Testis (tissue), 3 donors: ENCODE measurements around the gene ATP4A. TPM values are rescaled to one million over a fixed set of nuclear protein-coding genes. Genes with fewer than 3 reads are reported as not detected.

Source experiments
- DNase-seq: peaks from one replicate; pipeline ENCODE4 v3.0.0-alpha.2; 2019
- H3K27ac ChIP-seq, 2 donors: fragments of 200-600 bp; sonication (generic); one replicate each; pipeline ENCODE4 v1.5.1; 2019
- H3K27me3 ChIP-seq: fragments of 200-600 bp; sonication (generic); one replicate; pipeline ENCODE4 v1.5.1; 2019
- H3K36me3 ChIP-seq: fragments of 200-600 bp; sonication (generic); one replicate; pipeline ENCODE4 v1.5.1; 2017; ENCODE audit warnings: low read depth; ENCODE audit errors: missing control alignments
- H3K4me1 ChIP-seq: fragments of 200-600 bp; sonication (generic); one replicate; pipeline ENCODE4 v1.5.1; 2019
- H3K4me3 ChIP-seq, 2 donors: fragments of 200-600 bp; sonication (generic); one replicate each; pipeline ENCODE4 v1.5.1; 2017 to 2019
- H3K9me3 ChIP-seq: fragments of 200-600 bp; sonication (generic); one replicate; pipeline ENCODE4 v1.5.1; 2017
- POLR2A ChIP-seq: fragments of 450-650 bp; IDR thresholded peaks from one replicate; pipeline ENCODE4 v1.6.1; 2017; ENCODE audit warnings: antibody characterized with exemption, mild to moderate bottlenecking, moderate library complexity
- WGBS, 2 donors: methylation state at CpG; one replicate each; pipeline ENCODE4 v1.1.5; 2018; 5-methylcytosine and 5-hydroxymethylcytosine counted together
- intact Hi-C: fragments of 100-400 bp; cut with DNase I; formaldehyde crosslinking; loops from one replicate; pipeline ENCODE4 v1.15.1; 2023; ENCODE audit warnings: low total_unique reads
- polyA plus RNA-seq: library from polyadenylated mRNA; stranded (reverse); fragments of 350-450 nt; fragmentation: Illumina TruSeq; extraction: RNeasy Lipid Tissue Mini Kit (QIAGEN cat#74804); gene quantifications from one replicate; pipeline ENCODE4 v1.2.3, GENCODE V29; 2014; ENCODE audit warnings: low read depth, low replicate concordance; ENCODE audit not compliant: insufficient read depth
- total RNA-seq, 2 donors: library from RNA; depleted of rRNA; stranded (reverse); fragments of >200 nt; gene quantifications; one replicate each; pipeline ENCODE4 v1.2.3, GENCODE V29; 2016
- TF ChIP-seq, protein P1 (sequence below), 3 experiments: fragments of 450-650 bp in 2 of 3; fragments of 200-600 bp in 1 of 3; sonication (generic) in 1 of 3; IDR thresholded peaks; one replicate each; pipeline ENCODE4 v1.5.1; 2016 to 2019; ENCODE audit warnings: antibody characterized with exemption in 3 of 3, mild to moderate bottlenecking in 2 of 3, moderate library complexity in 1 of 3

ATP4A gene
- total and polyA plus RNA-seq, 3 donors from 2014 or later, result 0.87 to 1.1 (median 1.1) TPM

DNA sequence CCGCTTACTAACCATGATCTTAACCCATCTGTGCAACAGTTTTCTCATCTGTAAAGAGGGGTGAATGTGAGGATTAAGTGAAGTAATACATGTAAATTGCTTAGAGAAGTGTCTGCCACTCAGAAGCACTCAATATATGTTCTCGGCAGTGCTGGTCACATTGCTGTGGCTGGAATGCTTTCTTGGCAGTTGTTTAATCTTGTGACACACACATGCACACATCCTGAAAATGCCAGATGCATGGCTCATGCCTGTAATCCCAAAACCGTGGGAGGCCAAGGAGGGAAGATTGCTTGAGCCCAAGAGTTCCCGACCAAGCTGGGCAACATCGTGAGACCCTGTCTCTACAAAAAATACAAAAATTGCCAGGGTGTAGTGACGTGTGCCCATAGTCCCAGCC is 45.1 kb downstream of the ATP4A start:
- WGBS, 2 donors, result 67 to 70% methylated on average over 6 of the region's 6 CpGs
- Histone ChIP-seq H3K4me3 (no peak overlapping the region), H3K9me3 (no peaks in the 10 kb centered on the region), H3K36me3 (no peaks in the 10 kb centered on the region), H3K27me3 (no peaks in the 10 kb centered on the region), H3K27ac (no peak overlapping the region), H3K4me1 (no peaks in the 10 kb centered on the region)
- DNase-seq, result no peak
- intact Hi-C loops, result no loop called here
- TF ChIP-seq, protein P1, sequence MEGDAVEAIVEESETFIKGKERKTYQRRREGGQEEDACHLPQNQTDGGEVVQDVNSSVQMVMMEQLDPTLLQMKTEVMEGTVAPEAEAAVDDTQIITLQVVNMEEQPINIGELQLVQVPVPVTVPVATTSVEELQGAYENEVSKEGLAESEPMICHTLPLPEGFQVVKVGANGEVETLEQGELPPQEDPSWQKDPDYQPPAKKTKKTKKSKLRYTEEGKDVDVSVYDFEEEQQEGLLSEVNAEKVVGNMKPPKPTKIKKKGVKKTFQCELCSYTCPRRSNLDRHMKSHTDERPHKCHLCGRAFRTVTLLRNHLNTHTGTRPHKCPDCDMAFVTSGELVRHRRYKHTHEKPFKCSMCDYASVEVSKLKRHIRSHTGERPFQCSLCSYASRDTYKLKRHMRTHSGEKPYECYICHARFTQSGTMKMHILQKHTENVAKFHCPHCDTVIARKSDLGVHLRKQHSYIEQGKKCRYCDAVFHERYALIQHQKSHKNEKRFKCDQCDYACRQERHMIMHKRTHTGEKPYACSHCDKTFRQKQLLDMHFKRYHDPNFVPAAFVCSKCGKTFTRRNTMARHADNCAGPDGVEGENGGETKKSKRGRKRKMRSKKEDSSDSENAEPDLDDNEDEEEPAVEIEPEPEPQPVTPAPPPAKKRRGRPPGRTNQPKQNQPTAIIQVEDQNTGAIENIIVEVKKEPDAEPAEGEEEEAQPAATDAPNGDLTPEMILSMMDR (IDR thresholded peaks at IDR 0.05), result no peak
- no peak for TF ChIP-seq POLR2A

DNA sequence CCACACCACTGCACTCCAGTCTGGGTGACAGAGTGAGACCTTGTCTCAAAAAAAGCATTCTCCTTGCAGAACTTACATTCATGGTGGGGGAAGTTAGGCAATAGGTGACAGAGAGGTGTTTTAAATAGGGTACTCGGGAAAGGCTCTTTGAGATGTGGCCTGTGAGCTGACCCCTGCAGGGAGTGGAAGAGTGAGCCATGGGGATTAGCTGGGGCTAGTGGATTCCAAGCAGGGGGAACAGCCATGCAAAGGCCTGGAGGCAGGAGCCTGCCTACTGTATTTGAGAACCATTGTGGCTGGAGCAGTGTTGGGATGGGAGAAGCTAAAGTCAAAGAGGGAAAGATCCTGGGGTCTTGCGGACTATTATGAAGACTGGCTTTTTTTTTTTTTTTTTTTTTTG is 46.1 kb downstream of the ATP4A start:
- no peak for DNase-seq
- no peaks in the 10 kb centered on the region for H3K27me3 ChIP-seq
- no peak overlapping the region for H3K27ac ChIP-seq
- no peak overlapping the region for H3K4me3 ChIP-seq
- no peaks in the 10 kb centered on the region for H3K4me1 ChIP-seq
- 92% methylated on average over 2 of the region's 2 CpGs for WGBS, 2 donors
- H3K9me3 ChIP-seq, result no peaks in the 10 kb centered on the region
- TF ChIP-seq, protein P1 (IDR thresholded peaks at IDR 0.05), result no peak
- no peak for TF ChIP-seq POLR2A
- no peaks in the 10 kb centered on the region for H3K36me3 ChIP-seq
- intact Hi-C loops, result no loop called here

DNA sequence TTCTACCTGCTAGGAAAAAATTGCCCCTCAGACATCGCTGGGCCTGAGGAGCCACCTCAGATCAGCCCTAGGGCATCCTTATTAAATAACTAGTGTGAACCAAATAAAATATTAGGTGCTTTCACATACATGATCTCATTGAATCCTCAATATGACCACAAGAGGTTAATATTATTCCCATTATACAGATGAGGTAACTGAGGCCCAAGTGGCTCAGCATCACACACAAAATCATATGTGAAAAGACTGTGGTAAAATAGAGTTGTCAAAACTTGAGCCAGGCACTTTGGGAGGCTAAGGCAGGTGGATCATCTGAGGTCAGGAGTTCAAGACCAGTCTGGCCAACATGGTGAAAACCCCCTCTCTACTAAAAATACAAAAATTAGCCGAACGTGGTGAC is 47.1 kb downstream of the ATP4A start:
- no peaks in the 10 kb centered on the region for H3K27me3 ChIP-seq
- no peaks in the 10 kb centered on the region for H3K36me3 ChIP-seq
- H3K4me3 ChIP-seq, result no peak overlapping the region
- H3K9me3 ChIP-seq, result no peaks in the 10 kb centered on the region
- no peak for DNase-seq
- no peaks in the 10 kb centered on the region for H3K4me1 ChIP-seq
- H3K27ac ChIP-seq, result no peak overlapping the region
- TF ChIP-seq, protein P1 (IDR thresholded peaks at IDR 0.05), result no peak
- TF ChIP-seq POLR2A, result no peak
- intact Hi-C loops, result no loop called here
- 80 to 87% methylated on average over 3 of the region's 3 CpGs for WGBS, 2 donors

DNA sequence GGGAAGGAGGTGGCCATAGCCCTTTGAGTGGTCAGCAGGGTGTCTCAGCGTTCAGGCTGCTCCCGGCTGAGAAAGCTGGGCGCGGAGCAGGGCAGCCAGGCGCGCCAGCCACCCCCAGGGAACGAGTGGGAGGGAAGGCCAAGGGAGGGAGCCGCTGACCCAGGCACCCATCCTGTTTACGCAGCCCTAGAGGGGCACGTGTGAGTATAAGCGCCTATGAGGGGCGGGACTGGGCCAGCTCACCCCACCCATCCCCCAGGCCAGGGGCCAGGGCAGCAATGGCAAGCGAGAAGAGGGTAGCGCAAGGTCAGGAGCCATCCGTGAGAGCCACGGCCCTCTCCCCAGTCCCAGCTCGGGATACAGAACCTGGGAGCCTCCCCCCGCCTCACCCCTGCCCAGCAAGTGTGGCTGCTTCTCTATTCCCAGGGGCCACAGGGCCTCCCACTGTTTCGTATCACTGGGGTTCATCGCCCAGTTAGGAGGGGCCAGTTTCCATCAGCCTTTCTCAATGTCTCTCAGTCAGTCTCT is 49.1 kb downstream of the ATP4A start:
- 48 to 51% methylated on average over 13 to 20 of the region's 20 CpGs for WGBS, 2 donors
- H3K9me3 ChIP-seq, result no peaks in the 10 kb centered on the region
- TF ChIP-seq POLR2A, result no peak
- TF ChIP-seq, protein P1 (IDR thresholded peaks at IDR 0.05), result no peak
- peaks cover 4% of the 10 kb centered on the region for H3K4me1 ChIP-seq
- H3K27ac ChIP-seq, result no peak overlapping the region
- no peak for DNase-seq
- intact Hi-C loops, result no loop called here
- H3K4me3 ChIP-seq, result no peak overlapping the region
- no peaks in the 10 kb centered on the region for H3K27me3 ChIP-seq
- no peaks in the 10 kb centered on the region for H3K36me3 ChIP-seq

DNA sequence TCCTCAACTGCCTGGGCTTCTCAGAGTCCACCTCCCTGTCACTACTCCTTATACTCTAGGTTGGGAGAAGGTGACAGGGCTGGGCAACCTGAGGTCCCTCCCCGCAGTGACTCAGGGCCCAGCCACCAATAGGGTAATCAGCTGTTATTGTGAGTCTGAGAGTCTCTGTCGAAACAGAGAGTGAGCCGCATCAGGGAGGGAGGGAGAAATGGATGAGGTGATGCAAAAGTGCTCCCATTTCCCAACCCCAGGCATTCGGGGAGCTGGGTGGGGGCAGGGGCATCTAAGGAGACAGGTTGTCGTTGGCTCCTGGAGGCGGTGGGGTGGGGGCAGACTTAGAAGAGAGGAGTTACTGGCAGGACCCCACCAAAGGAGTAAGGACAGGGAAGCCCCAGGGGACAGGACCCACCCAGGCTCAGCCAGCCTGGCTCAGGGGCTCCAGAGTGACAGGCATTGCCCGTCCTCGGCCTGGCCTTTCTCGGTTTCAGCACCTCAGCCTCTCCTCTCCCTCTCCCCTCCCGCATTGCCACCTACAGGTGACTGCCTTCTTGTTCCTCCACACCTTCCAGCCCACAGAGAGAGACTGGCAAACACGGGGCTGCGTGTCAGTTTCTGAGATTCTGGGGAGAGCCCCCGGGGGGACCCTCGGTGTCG is 49.7 kb downstream of the ATP4A start, which contains the start of gene DMKN:
Gene DMKN (minus strand): TSS at position 22 of the 654 bp plus-strand sequence. CDS start 174 bp downstream, outside the sequence.
- H3K27me3 ChIP-seq, result no peaks in the 10 kb centered on the region

More for the DNA sequence above, 49.7 kb downstream of the ATP4A start, which contains the start of gene DMKN:
- H3K36me3 ChIP-seq, result no peaks in the 10 kb centered on the region
- H3K4me1 ChIP-seq, result peaks cover 4% of the 10 kb centered on the region
- H3K27ac ChIP-seq, result no peak within 1 kb of the TSS
- H3K4me3 ChIP-seq, result no peak within 1 kb of the TSS
- intact Hi-C loops, result no loop called here
- no peak for DNase-seq
- WGBS, 2 donors, result 49 to 54% methylated on average over 15 of the region's 15 CpGs
- H3K9me3 ChIP-seq, result no peaks in the 10 kb centered on the region
- TF ChIP-seq, protein P1 (IDR thresholded peaks at IDR 0.05), result no peak
- no peak for TF ChIP-seq POLR2A
